GM12878 (cell line): Measurements from ENCODE around the gene ZBTB4. TPM values are rescaled to one million over a fixed set of nuclear protein-coding genes. Genes with fewer than 3 reads are reported as not detected.

Experiments used
- CBX5 ChIP-seq: sonication (generic); IDR thresholded peaks from 2 replicates; pipeline ENCODE4 v1.6.1; 2016; ENCODE audit warnings: low read depth, moderate library complexity, mild to moderate bottlenecking, inconsistent platforms
- CHD1 ChIP-seq: IDR thresholded peaks from 2 replicates; pipeline ENCODE4 v1.6.1; 2012; ENCODE audit warnings: low read depth, low read length, improper control_type of control experiment
- CUX1 ChIP-seq: IDR thresholded peaks from 2 replicates; pipeline ENCODE4 v1.6.1; 2012; ENCODE audit warnings: improper control_type of control experiment, low read depth, low read length; ENCODE audit not compliant: insufficient replicate concordance
- EP300 ChIP-seq, 2 experiments: fragments of 150-350 bp in 1 of 2; IDR thresholded peaks; 2 replicates each; pipeline ENCODE4 v1.6.1; 2011 to 2012; ENCODE audit warnings: low read depth in 2 of 2, low read length in 2 of 2, borderline replicate concordance in 1 of 2, improper control_type of control experiment in 1 of 2, inconsistent platforms in 1 of 2; ENCODE audit not compliant: control insufficient read depth in 1 of 2
- ESRRA ChIP-seq: IDR thresholded peaks from 2 replicates; pipeline ENCODE4 v1.6.1; 2012; ENCODE audit warnings: mild to moderate bottlenecking, low read length, improper control_type of control experiment
- HDGF ChIP-seq: fragments of 450-650 bp; IDR thresholded peaks from 2 replicates; pipeline ENCODE4 v1.6.1; 2016; ENCODE audit warnings: antibody characterized with exemption
- KAT2A ChIP-seq: conservative IDR thresholded peaks from 2 replicates; pipeline ENCODE4 v1.6.1; 2011; ENCODE audit warnings: low read depth, low read length; ENCODE audit not compliant: control insufficient read depth
- KDM1A ChIP-seq: fragments of 200-600 bp; sonication (generic); IDR thresholded peaks from 2 replicates; pipeline ENCODE4 v1.6.1; 2016; ENCODE audit warnings: borderline replicate concordance
- MXI1 ChIP-seq: fragments of 150-350 bp; IDR thresholded peaks from 2 replicates; pipeline ENCODE4 v1.6.1; 2011; ENCODE audit warnings: low read depth, mild to moderate bottlenecking, inconsistent platforms, low read length, improper control_type of control experiment
- MYB ChIP-seq: fragments of 150-350 bp; IDR thresholded peaks from 2 replicates; pipeline ENCODE4 v1.6.1; 2014; ENCODE audit warnings: mild to moderate bottlenecking, low read depth, low read length, borderline replicate concordance
- NRF1 ChIP-seq: conservative IDR thresholded peaks from 2 replicates; pipeline ENCODE4 v1.6.1; 2011; ENCODE audit warnings: mild to moderate bottlenecking, low read depth, low read length, improper control_type of control experiment
- POLR2AphosphoS2 ChIP-seq: IDR thresholded peaks from 2 replicates; pipeline ENCODE4 v1.6.1; 2011; ENCODE audit warnings: low read depth, mild to moderate bottlenecking, low read length, improper control_type of control experiment, moderate library complexity
- POLR2AphosphoS5 ChIP-seq: IDR thresholded peaks from 2 replicates; pipeline ENCODE4 v1.6.1; 2011; ENCODE audit warnings: mild to moderate bottlenecking, low read length, inconsistent platforms
- TBL1XR1 ChIP-seq: IDR thresholded peaks from 2 replicates; pipeline ENCODE4 v1.6.1; 2012; ENCODE audit warnings: low read depth, low read length, improper control_type of control experiment
- polyA plus RNA-seq, 11 experiments: library from polyadenylated mRNA; depleted of rRNA in 4 of 11; unstranded in 6 of 11; stranded (reverse) in 5 of 11; fragments of >200 nt; fragmentation: Nextera tagmentation in 4 of 11; fragmentation: Illumina TruSeq in 1 of 11; extraction: Ambion mirVana in 4 of 11; extraction: Trizol in 1 of 11; gene quantifications; 1 replicate in 1 of 11; 2 replicates in 10 of 11; pipeline versions ENCODE4 v1.2.1 to v1.2.3, GENCODE V29; 2011 to 2016; ENCODE audit warnings: inconsistent platforms in 2 of 11, missing spikeins in 2 of 11, low read depth in 1 of 11
- total RNA-seq, 4 experiments: library from RNA; depleted of rRNA in 3 of 4; stranded (reverse); fragments of >200 nt in 3 of 4; fragmentation: Illumina TruSeq in 1 of 4; extraction: Trizol in 1 of 4; gene quantifications; 2 replicates each; pipeline versions ENCODE4 v1.2.1 to v1.2.3, GENCODE V29; 2013 to 2021
- TF ChIP-seq, protein P1 (sequence below): fragments of 450-650 bp; IDR thresholded peaks from 2 replicates; pipeline ENCODE4 v1.6.1; 2018; ENCODE audit warnings: mild to moderate bottlenecking, low read depth, moderate library complexity; ENCODE audit not compliant: partially characterized antibody
- TF ChIP-seq, protein P2 (sequence below): fragments of 450-650 bp; IDR thresholded peaks from 2 replicates; pipeline ENCODE4 v1.6.1; 2017; ENCODE audit warnings: mild to moderate bottlenecking, moderate library complexity

ZBTB4 gene
- total and polyA plus RNA-seq, 10 of the 15 experiments (the other 5 are each of a cell fraction or from before 2014, with no cell fraction given): 2.0 to 14.9 (median 6.9) TPM

DNA sequence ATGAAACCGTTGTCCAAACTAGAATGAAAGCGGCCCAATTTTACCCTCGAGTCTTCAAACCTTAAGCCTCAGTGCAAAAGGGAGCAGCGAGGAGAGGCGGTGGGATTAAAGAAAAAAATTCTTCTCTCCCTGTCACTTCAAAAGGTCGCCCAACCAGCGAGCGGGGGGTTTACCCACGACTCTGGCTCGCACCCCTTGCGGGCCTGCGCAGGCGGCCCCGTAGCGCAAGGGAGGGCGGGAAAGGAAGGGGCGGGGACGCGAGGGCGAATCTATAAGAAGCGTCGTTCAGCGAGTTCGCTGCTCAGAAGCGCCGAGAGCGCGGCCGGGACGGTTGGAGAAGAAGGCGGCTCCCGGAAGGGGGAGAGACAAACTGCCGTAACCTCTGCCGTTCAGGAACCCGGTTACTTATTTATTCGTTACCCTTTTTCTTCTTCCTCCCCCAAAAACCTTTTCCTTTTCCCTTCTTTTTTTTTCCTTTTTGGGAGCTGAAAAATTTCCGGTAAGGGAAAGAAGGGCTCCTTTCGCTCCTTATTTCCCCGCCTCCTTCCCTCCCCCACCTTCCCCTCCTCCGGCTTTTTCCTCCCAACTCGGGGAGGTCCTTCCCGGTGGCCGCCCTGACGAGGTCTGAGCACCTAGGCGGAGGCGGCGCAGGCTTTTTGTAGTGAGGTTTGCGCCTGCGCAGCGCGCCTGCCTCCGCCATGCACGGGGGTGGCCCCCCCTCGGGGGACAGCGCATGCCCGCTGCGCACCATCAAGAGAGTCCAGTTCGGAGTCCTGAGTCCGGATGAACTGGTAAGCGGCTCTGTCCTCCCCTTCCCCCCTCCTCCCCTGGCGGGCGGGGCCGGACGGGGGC, 4.9 kb upstream of the ZBTB4 start, which contains the start of gene POLR2A (continued):
- TF ChIP-seq EP300 (IDR thresholded peaks at IDR 0.05; ENCODE audit: borderline replicate concordance in 1 of 2, control insufficient read depth in 1 of 2, low read depth in 2 of 2, low read length in 2 of 2) (peak in 1 of 2 experiments; percentile 63; a peak in 3 of 4 replicates), CHD1 (peak; percentile 97), MXI1 (no peak; the same call in 1 of the 2 replicates), HDGF (peak; percentile 86; the same call in 1 of the 2 replicates), MYB (peak; percentile 85; the same call in 1 of the 2 replicates), ESRRA (no peak), CUX1 (no peak), KDM1A (no peak), POLR2AphosphoS2 (peak; percentile 100), CBX5 (no peak; the same call in 1 of the 2 replicates), POLR2AphosphoS5 (peak; percentile 100), TBL1XR1 (peak; percentile 57), NRF1 (peak; percentile 93), KAT2A (no peak; the same call in 1 of the 2 replicates)
- TF ChIP-seq, protein P1, sequence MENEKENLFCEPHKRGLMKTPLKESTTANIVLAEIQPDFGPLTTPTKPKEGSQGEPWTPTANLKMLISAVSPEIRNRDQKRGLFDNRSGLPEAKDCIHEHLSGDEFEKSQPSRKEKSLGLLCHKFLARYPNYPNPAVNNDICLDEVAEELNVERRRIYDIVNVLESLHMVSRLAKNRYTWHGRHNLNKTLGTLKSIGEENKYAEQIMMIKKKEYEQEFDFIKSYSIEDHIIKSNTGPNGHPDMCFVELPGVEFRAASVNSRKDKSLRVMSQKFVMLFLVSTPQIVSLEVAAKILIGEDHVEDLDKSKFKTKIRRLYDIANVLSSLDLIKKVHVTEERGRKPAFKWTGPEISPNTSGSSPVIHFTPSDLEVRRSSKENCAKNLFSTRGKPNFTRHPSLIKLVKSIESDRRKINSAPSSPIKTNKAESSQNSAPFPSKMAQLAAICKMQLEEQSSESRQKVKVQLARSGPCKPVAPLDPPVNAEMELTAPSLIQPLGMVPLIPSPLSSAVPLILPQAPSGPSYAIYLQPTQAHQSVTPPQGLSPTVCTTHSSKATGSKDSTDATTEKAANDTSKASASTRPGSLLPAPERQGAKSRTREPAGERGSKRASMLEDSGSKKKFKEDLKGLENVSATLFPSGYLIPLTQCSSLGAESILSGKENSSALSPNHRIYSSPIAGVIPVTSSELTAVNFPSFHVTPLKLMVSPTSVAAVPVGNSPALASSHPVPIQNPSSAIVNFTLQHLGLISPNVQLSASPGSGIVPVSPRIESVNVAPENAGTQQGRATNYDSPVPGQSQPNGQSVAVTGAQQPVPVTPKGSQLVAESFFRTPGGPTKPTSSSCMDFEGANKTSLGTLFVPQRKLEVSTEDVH: peak; percentile 71
- TF ChIP-seq, protein P2, sequence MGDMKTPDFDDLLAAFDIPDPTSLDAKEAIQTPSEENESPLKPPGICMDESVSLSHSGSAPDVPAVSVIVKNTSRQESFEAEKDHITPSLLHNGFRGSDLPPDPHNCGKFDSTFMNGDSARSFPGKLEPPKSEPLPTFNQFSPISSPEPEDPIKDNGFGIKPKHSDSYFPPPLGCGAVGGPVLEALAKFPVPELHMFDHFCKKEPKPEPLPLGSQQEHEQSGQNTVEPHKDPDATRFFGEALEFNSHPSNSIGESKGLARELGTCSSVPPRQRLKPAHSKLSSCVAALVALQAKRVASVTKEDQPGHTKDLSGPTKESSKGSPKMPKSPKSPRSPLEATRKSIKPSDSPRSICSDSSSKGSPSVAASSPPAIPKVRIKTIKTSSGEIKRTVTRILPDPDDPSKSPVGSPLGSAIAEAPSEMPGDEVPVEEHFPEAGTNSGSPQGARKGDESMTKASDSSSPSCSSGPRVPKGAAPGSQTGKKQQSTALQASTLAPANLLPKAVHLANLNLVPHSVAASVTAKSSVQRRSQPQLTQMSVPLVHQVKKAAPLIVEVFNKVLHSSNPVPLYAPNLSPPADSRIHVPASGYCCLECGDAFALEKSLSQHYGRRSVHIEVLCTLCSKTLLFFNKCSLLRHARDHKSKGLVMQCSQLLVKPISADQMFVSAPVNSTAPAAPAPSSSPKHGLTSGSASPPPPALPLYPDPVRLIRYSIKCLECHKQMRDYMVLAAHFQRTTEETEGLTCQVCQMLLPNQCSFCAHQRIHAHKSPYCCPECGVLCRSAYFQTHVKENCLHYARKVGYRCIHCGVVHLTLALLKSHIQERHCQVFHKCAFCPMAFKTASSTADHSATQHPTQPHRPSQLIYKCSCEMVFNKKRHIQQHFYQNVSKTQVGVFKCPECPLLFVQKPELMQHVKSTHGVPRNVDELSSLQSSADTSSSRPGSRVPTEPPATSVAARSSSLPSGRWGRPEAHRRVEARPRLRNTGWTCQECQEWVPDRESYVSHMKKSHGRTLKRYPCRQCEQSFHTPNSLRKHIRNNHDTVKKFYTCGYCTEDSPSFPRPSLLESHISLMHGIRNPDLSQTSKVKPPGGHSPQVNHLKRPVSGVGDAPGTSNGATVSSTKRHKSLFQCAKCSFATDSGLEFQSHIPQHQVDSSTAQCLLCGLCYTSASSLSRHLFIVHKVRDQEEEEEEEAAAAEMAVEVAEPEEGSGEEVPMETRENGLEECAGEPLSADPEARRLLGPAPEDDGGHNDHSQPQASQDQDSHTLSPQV: peak; percentile 43; the same call in 1 of the 2 replicates
